Endothelial cell of umbilical vein (primary cell): ENCODE results near the gene PM20D2.

Source experiments
- EZH2 ChIP-seq: IDR thresholded peaks from 2 replicates; pipeline ENCODE4 v1.6.1; 2012; ENCODE audit warnings: borderline replicate concordance, low read depth, mild to moderate bottlenecking, moderate library complexity, low read length, inconsistent platforms; ENCODE audit not compliant: severe bottlenecking
- MAX ChIP-seq: IDR thresholded peaks from 2 replicates; pipeline ENCODE4 v1.6.1; 2011; ENCODE audit not compliant: insufficient read depth, insufficient read length
- POLR2A ChIP-seq: IDR thresholded peaks from 2 replicates; pipeline ENCODE4 v1.6.1; 2012; ENCODE audit warnings: low read depth, mild to moderate bottlenecking, control low read depth, low read length
- POLR2AphosphoS5 ChIP-seq: IDR thresholded peaks from 2 replicates; pipeline ENCODE4 v1.6.1; 2012; ENCODE audit warnings: low read depth, mild to moderate bottlenecking, control low read depth, low read length, moderate library complexity; ENCODE audit not compliant: insufficient read depth
- TF ChIP-seq, protein P1 (sequence below), 2 donors: IDR thresholded peaks; 1 replicate in 1 of 2; 2 replicates in 1 of 2; pipeline ENCODE4 v1.5.1; 2011; ENCODE audit warnings: low read length in 2 of 2, mild to moderate bottlenecking in 2 of 2, moderate library complexity in 2 of 2, control low read depth in 1 of 2, inconsistent platforms in 1 of 2, low read depth in 1 of 2; ENCODE audit not compliant: insufficient read depth in 1 of 2; ENCODE audit errors: extremely low read depth in 1 of 2

DNA sequence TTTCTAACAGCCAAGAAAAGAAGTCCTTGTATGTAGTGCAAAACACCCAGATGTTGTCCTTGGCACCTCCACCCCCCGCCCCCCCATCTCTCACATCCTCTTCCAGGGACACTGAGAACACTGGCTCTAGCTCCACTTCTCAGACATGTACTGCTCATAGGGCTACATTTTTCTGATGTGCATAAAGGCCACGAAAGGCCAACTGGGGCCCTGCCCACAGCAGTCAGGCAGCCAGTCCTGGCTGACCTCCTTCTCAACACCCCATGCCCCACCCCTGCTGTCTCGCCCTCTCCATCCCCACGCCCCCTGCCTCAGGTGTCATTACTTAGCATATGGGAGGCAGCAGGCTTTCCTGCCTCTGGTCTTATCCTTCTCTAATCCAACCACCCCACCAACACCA, 60.0 kb downstream of the PM20D2 start:
- TF ChIP-seq, protein P1, sequence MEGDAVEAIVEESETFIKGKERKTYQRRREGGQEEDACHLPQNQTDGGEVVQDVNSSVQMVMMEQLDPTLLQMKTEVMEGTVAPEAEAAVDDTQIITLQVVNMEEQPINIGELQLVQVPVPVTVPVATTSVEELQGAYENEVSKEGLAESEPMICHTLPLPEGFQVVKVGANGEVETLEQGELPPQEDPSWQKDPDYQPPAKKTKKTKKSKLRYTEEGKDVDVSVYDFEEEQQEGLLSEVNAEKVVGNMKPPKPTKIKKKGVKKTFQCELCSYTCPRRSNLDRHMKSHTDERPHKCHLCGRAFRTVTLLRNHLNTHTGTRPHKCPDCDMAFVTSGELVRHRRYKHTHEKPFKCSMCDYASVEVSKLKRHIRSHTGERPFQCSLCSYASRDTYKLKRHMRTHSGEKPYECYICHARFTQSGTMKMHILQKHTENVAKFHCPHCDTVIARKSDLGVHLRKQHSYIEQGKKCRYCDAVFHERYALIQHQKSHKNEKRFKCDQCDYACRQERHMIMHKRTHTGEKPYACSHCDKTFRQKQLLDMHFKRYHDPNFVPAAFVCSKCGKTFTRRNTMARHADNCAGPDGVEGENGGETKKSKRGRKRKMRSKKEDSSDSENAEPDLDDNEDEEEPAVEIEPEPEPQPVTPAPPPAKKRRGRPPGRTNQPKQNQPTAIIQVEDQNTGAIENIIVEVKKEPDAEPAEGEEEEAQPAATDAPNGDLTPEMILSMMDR (IDR thresholded peaks at IDR 0.05; ENCODE audit: extremely low read depth in 1 of 2, insufficient read depth in 1 of 2, low read depth in 1 of 2, low read length in 2 of 2): no peak
- TF ChIP-seq EZH2: no peak
- no peak for TF ChIP-seq POLR2A
- no peak for TF ChIP-seq POLR2AphosphoS5
- no peak for TF ChIP-seq MAX
